ENCODE data around the gene RAB41.
"Not testable (repeated sequence)": the region's sequence is repeated elsewhere in the genome, so short reads cannot be mapped to it uniquely, and the experiment has no call there.

The RAB41 gene

DNA sequence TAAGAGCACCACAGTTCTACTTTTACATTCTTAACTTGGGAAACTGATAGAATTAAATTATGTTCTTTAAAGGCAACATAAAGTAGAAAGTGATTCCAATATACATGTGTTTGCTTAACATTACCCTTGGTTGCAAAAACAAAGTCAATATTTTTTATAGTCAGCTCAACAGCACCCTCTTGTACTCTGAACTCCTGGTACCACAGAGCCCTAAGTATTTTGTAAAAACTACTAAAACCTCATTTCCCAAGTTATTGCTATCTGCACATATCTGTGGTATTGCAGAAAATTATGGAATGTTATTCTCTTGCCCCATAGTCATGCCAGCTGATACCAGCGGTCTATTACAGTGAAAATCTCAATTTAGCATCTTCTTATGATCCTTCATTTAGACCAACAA lies 10.8 kb downstream of the RAB41 start:
- DNase-seq = no peak

- no peak for DNase-seq
Measured at GRCh38 chrX:70293621-70294020, 11.6 kb downstream of the RAB41 start.

GRCh38 chrX:70301716-70302115 lies 19.7 kb downstream of the RAB41 start:
- DNase-seq = no peak

DNA sequence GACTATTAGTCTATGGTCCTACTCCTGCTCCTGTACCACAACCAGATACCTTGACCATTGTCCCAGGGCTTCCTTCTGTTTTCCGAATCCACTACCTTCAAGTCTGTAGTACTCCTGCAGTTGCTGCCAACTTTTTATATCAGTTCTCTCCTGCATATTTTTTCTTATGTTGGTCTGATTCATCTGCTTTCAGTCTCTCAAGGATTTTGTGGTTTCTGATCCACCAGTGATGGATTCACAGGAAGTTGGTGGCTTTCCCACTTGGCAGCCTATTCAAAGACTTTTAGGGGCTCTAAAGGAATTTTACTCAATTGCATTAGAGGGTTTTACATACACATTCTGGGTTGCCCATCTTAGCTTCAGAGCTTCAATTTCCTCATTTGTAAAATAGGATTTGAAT lies 31.5 kb downstream of the RAB41 start:
- no peak for DNase-seq

- DNase-seq = peak; percentile 68
Measured at GRCh38 chrX:70322784-70323183, 40.8 kb downstream of the RAB41 start.

- not testable (repeated sequence) for DNase-seq
Measured at GRCh38 chrX:70323628-70324027, 41.7 kb downstream of the RAB41 start.

DNA sequence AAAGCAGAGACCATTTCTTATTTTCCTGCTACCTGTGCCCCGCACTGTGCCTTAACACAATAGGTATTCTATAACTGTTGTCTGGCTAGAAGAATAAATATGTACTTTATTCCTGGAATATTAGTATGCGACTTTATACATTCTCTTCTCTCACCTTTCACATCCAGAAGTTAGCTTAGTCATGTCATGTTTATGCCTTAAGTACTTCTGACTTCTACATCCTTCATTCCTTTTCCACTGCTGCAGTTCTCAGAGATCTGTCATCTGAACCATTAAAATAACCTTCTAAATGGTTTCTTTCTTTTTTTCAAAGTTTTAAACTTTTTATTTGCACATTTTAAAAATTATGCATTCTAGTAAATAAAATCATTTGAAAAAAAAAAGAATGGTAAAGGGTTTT lies 42.4 kb downstream of the RAB41 start:
- no peak for DNase-seq

DNA sequence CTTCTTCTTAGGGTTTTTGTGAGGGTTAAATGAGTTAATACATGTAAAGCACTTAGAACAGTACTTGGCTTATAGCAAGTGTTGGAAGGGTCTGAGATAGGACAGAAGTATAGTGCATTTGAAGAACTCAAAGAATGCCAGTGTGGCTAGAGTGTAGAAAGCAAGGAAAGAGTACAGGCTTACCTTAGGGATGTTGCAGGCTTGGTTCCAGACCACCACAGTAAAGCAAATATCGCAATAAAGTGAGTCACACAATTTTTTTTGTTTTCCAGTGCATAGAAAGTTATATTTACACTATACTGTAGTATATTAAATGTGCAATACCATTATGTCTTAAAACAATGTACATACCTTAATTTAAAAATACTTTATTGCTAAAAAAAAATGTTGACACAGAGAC lies 49.2 kb downstream of the RAB41 start:
- DNase-seq = no peak

GRCh38 chrX:70332600-70332999 lies 50.6 kb downstream of the RAB41 start:
- peak; percentile 45 for DNase-seq
